Activated T-helper 2 cell treated with anti-CD3 and anti-CD28 coated beads, Interferon-gamma antibody, Interleukin-2, Interleukin-4, amounts not matched to agents 10 μg/mL and 5 μg/mL and 100 μg/mL, durations not matched to agents 14 hours and 24 hours and 36 hours (primary cell): Measurements from ENCODE around the gene SDK2. TPM values are rescaled to one million over a fixed set of nuclear protein-coding genes. Genes with fewer than 3 reads are reported as not detected.

Experiments used
- DNase-seq: peaks from one replicate; pipeline ENCODE4 v3.0.0; 2021; ENCODE audit warnings: low spot score
- H3K27ac Mint-ChIP-seq: one replicate; pipeline ENCODE4 v1.8.0; 2021; ENCODE audit warnings: mixed read lengths
- H3K27me3 Mint-ChIP-seq: one replicate; pipeline ENCODE4 v1.8.0; 2021; ENCODE audit warnings: low read depth, mixed read lengths
- H3K36me3 Mint-ChIP-seq: one replicate; pipeline ENCODE4 v1.8.0; 2021; ENCODE audit warnings: low read depth, mixed read lengths
- H3K4me1 Mint-ChIP-seq: one replicate; pipeline ENCODE4 v1.8.0; 2021; ENCODE audit warnings: low read depth, mixed read lengths
- H3K4me3 Mint-ChIP-seq: one replicate; pipeline ENCODE4 v1.8.0; 2021; ENCODE audit warnings: low read depth, mild to moderate bottlenecking, moderate library complexity, mixed read lengths
- H3K9me3 Mint-ChIP-seq: one replicate; pipeline ENCODE4 v1.8.0; 2021; ENCODE audit warnings: mixed read lengths
- intact Hi-C: fragments of 100-400 bp; cut with micrococcal nuclease; formaldehyde crosslinking; loops from one replicate; pipeline ENCODE4 v1.15.1; 2023
- total RNA-seq: library from RNA; stranded (reverse); gene quantifications from 2 replicates; pipeline ENCODE4 v1.2.3, GENCODE V29; 2022

The SDK2 gene
- total RNA-seq, 1 donor from 2014 or later = 0.07 TPM

- Mint-ChIP-seq H3K36me3 (no peaks in the 10 kb centered on the region), H3K27me3 (no peaks in the 10 kb centered on the region), H3K9me3 (no peaks in the 10 kb centered on the region), H3K27ac (no peak overlapping the region), H3K4me1 (no peaks in the 10 kb centered on the region), H3K4me3 (no peak overlapping the region)
- DNase-seq = no peak
- intact Hi-C loops = no loop called here
Observed at GRCh38 chr17:73519714-73520368, 124.4 kb downstream of the SDK2 start.

- Mint-ChIP-seq H3K4me1 (no peaks in the 10 kb centered on the region), H3K9me3 (no peaks in the 10 kb centered on the region)
- intact Hi-C loops = no loop called here
Observed at GRCh38 chr17:73519011-73519410, 125.2 kb downstream of the SDK2 start.

DNA sequence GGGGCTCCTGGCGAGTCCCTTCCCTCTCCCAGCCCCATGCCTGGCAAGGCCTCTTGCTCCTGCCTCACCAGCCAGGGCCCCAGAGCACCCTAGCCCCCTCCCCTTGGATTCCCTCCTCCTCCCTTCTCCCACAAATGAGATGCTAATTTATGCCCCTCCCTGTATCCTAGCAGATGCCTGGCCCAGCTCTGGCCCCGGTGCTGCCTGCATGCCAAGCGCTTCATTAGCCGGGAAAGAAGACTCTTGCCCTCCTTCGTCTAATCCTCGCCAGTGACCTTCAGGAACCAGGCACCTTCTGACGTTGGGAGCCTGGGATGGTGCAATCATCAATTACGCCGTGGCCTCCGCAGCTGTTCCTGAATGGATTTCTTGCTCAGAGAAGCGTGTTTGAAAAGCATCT, 127.8 kb downstream of the SDK2 start:
- Mint-ChIP-seq H3K27ac (no peak overlapping the region), H3K27me3 (peaks cover 3% of the 10 kb centered on the region), H3K4me1 (no peaks in the 10 kb centered on the region), H3K36me3 (no peaks in the 10 kb centered on the region), H3K4me3 (no peak overlapping the region), H3K9me3 (no peaks in the 10 kb centered on the region)
- intact Hi-C loops = no loop called here
- DNase-seq = no peak

More at GRCh38 chr17:73519011-73519410, 125.2 kb downstream of the SDK2 start:
- no peak for DNase-seq
- no peak overlapping the region for H3K27ac Mint-ChIP-seq
- no peaks in the 10 kb centered on the region for H3K36me3 Mint-ChIP-seq
- H3K27me3 Mint-ChIP-seq = no peaks in the 10 kb centered on the region
- H3K4me3 Mint-ChIP-seq = no peak overlapping the region

GRCh38 chr17:73514146-73514863, 129.9 kb downstream of the SDK2 start:
- intact Hi-C loops = no loop called here
- H3K27ac Mint-ChIP-seq = no peak overlapping the region
- H3K9me3 Mint-ChIP-seq = no peaks in the 10 kb centered on the region
- H3K36me3 Mint-ChIP-seq = no peaks in the 10 kb centered on the region
- H3K27me3 Mint-ChIP-seq = peaks cover 3% of the 10 kb centered on the region
- no peaks in the 10 kb centered on the region for H3K4me1 Mint-ChIP-seq
- H3K4me3 Mint-ChIP-seq = no peak overlapping the region
- DNase-seq = no peak

GRCh38 chr17:73513426-73513825, 130.8 kb downstream of the SDK2 start:
- intact Hi-C loops = no loop called here
- no peak for DNase-seq
- Mint-ChIP-seq H3K36me3 (no peaks in the 10 kb centered on the region), H3K4me3 (no peak overlapping the region), H3K27ac (no peak overlapping the region), H3K4me1 (no peaks in the 10 kb centered on the region), H3K9me3 (no peaks in the 10 kb centered on the region), H3K27me3 (peaks cover 3% of the 10 kb centered on the region)

- Mint-ChIP-seq H3K27me3 (peaks cover 3% of the 10 kb centered on the region), H3K36me3 (no peaks in the 10 kb centered on the region), H3K27ac (no peak overlapping the region), H3K9me3 (no peaks in the 10 kb centered on the region), H3K4me1 (no peaks in the 10 kb centered on the region), H3K4me3 (no peak overlapping the region)
- intact Hi-C loops = no loop called here
- DNase-seq = no peak
Observed at GRCh38 chr17:73511719-73512115, 132.5 kb downstream of the SDK2 start.

DNA sequence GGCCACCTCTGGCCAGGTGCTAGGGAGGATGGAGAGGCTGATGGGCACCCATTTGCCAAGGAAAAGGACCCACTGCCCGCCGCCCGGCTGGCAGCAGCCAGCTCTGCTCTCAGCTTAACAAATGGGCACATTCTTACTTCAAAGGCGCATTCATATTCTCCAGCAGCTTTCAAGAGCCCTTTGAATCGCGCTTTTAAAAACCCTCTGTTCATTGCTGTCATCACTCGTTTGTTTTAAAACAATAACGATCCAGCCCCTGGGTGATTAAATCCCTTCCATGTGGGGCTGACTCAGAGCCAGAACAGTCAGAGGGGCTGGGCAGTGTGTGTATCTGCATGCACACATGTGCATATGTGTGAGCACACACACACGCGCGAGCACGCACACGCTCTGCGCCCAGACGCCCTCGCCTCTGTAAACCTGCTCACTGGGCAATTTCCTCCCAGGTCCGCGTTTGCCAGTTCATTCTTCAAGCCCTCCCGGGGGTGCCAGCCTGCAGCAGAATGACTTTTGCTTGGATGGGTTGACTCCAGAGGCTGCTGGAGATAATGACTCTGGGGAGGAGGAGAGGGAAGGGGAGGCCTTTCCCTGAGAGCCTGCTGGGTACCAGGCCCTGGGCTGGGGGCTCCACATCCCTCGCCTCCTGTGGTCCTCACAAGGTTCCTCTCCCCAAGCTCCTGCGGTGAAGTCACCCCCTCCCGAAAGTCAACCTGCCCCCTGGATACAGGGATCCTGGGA, 133.1 kb downstream of the SDK2 start:
- H3K27ac Mint-ChIP-seq = no peak overlapping the region
- intact Hi-C loops = no loop called here
- H3K4me3 Mint-ChIP-seq = no peak overlapping the region
- H3K4me1 Mint-ChIP-seq = no peaks in the 10 kb centered on the region
- H3K9me3 Mint-ChIP-seq = no peaks in the 10 kb centered on the region
- DNase-seq = no peak
- peaks cover 3% of the 10 kb centered on the region for H3K27me3 Mint-ChIP-seq
- H3K36me3 Mint-ChIP-seq = no peaks in the 10 kb centered on the region

DNA sequence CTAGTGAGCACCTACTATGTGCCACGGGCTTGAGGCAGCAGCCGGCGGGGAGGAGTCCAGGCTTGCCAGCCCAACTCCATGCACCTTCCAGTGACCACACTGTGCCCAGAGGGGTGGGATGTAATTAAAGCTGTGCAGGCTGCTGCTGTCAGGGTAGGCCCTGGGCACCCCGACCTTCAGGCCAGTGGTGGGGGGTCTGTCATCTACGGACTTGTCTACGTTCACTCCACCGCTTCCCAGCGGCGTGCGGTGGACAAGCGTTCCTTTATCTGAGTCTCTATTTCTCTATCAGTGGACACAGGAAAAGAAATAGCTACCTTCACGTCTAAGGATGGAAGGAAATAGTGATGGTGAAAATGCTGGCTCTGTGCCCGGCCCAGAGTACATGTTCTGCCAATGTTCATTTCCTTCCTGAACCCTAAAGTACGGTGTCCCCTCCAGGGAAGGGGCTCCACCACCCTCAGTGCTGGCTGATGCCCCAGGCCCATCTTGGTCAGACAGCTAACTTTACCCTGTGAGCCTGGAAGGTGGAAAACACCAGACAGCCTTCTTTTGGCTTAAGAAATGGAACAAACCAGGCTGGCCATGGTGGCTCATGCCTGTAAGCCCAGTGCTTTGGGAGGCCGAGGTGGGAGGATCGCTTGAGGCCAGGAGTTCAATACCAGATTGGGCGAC, 135.2 kb downstream of the SDK2 start:
- intact Hi-C loops = no loop called here
- no peak overlapping the region for H3K27ac Mint-ChIP-seq
- H3K4me1 Mint-ChIP-seq = no peaks in the 10 kb centered on the region
- H3K9me3 Mint-ChIP-seq = no peaks in the 10 kb centered on the region
- H3K36me3 Mint-ChIP-seq = no peaks in the 10 kb centered on the region
- H3K4me3 Mint-ChIP-seq = no peak overlapping the region
- no peak for DNase-seq
- peaks cover 3% of the 10 kb centered on the region for H3K27me3 Mint-ChIP-seq

DNA sequence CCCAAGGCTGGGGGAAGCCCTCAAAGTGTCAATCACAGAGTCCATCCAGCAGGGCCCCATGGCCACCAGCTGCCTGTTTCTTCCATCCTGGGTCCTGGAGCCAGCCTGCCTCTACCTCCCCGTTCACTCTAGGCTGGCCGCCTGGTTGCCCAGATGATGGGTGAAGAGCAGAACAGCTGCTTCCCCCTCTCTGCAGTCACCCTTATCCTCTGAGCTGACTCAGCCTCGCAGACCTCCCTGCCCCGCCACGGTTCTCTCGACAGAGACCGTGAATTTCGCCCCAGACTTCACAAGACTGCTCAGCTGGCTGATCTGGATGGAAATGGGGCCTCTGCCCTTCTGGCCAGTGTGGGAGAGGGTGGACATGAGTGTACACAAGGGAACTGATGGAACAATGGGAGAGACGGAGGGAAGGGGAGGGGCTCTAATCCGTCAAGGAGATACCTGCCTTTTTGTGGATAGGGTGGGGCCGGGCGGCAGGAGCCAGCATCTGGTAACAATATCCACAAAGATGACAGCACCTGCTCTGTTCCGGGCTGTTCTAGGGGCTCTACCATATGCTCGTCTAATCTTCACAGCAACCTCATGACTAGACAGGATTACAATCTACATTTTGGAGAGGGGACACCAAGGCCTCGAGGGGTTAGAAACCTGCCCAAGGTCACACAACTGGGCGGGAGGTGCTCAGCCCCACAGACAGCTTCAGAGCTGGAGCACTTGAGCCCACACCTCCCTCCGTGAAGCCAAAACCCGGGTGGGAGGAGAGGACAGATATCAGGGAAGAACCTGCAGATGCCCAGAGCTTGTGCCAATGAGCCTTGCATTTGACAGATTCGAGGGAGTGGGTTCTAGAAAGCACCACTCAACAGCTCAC, 136.0 kb downstream of the SDK2 start:
- no peak overlapping the region for H3K27ac Mint-ChIP-seq
- DNase-seq = no peak
- intact Hi-C loops = no loop called here
- no peaks in the 10 kb centered on the region for H3K9me3 Mint-ChIP-seq
- H3K4me1 Mint-ChIP-seq = no peaks in the 10 kb centered on the region
- H3K36me3 Mint-ChIP-seq = no peaks in the 10 kb centered on the region
- peaks cover 3% of the 10 kb centered on the region for H3K27me3 Mint-ChIP-seq
- no peak overlapping the region for H3K4me3 Mint-ChIP-seq

GRCh38 chr17:73506470-73507435, 137.5 kb downstream of the SDK2 start:
- no peak overlapping the region for H3K4me3 Mint-ChIP-seq
- H3K4me1 Mint-ChIP-seq = no peaks in the 10 kb centered on the region
- DNase-seq = no peak
- no peak overlapping the region for H3K27ac Mint-ChIP-seq
- peaks cover 2% of the 10 kb centered on the region for H3K27me3 Mint-ChIP-seq
- H3K9me3 Mint-ChIP-seq = no peaks in the 10 kb centered on the region
- no peaks in the 10 kb centered on the region for H3K36me3 Mint-ChIP-seq
- intact Hi-C loops = no loop called here

- Mint-ChIP-seq H3K9me3 (no peaks in the 10 kb centered on the region), H3K4me3 (no peak overlapping the region), H3K4me1 (no peaks in the 10 kb centered on the region), H3K27me3 (peaks cover 2% of the 10 kb centered on the region), H3K27ac (no peak overlapping the region), H3K36me3 (no peaks in the 10 kb centered on the region)
- no peak for DNase-seq
- intact Hi-C loops = no loop called here
Observed at GRCh38 chr17:73503560-73503959, 140.7 kb downstream of the SDK2 start.
